GM19463 (cell line): ENCODE data around the gene PAQR5.
"Not testable (repeated sequence)": the region's sequence is repeated elsewhere in the genome, so short reads cannot be mapped to it uniquely, and the experiment has no call there.

Experiments used
- ATAC-seq: cut with Tn5 transposase; IDR thresholded peaks from one replicate; pipeline ENCODE4 v1.9.1; 2021; ENCODE audit warnings: mild to moderate bottlenecking, moderate library complexity; ENCODE audit not compliant: unreplicated experiment

Gene PAQR5

GRCh38 chr15:69292826-69293420, 5.8 kb upstream of the PAQR5 start:
- no peak for ATAC-seq

- no peak for ATAC-seq
These were observed 4.7 kb upstream of the PAQR5 start for GRCh38 chr15:69293741-69294615.

- no peak for ATAC-seq
These were observed 2.1 kb upstream of the PAQR5 start for GRCh38 chr15:69296606-69297005.

- ATAC-seq = no peak
These were observed 914 bp upstream of the PAQR5 start for GRCh38 chr15:69297642-69298353.

GRCh38 chr15:69298354-69298696, 387 bp upstream of the PAQR5 start:
- ATAC-seq = no peak

GRCh38 chr15:69299451-69299886, 757 bp downstream of the PAQR5 start:
- no peak for ATAC-seq

- ATAC-seq = no peak
These were observed 1.4 kb downstream of the PAQR5 start for GRCh38 chr15:69299943-69300588.

GRCh38 chr15:69301101-69301500, 2.4 kb downstream of the PAQR5 start:
- not testable (repeated sequence) for ATAC-seq

GRCh38 chr15:69302087-69302486, 3.4 kb downstream of the PAQR5 start:
- not testable (repeated sequence) for ATAC-seq

GRCh38 chr15:69302929-69303328, 4.2 kb downstream of the PAQR5 start:
- ATAC-seq = no peak

GRCh38 chr15:69303337-69304181, 4.8 kb downstream of the PAQR5 start:
- no peak for ATAC-seq

GRCh38 chr15:69304182-69304545, 5.5 kb downstream of the PAQR5 start:
- ATAC-seq = no peak

- ATAC-seq = no peak
These were observed 6.7 kb downstream of the PAQR5 start for GRCh38 chr15:69305204-69305931.

- ATAC-seq = no peak
These were observed 7.3 kb downstream of the PAQR5 start for GRCh38 chr15:69305933-69306568.

- ATAC-seq = no peak
These were observed 9.2 kb downstream of the PAQR5 start for GRCh38 chr15:69307939-69308338.

- no peak for ATAC-seq
These were observed 10.2 kb downstream of the PAQR5 start for GRCh38 chr15:69308949-69309348.

- no peak for ATAC-seq
These were observed 12.6 kb downstream of the PAQR5 start for GRCh38 chr15:69311319-69311721.

- no peak for ATAC-seq
These were observed 14.8 kb downstream of the PAQR5 start for GRCh38 chr15:69313432-69314000.

- no peak for ATAC-seq
These were observed 15.4 kb downstream of the PAQR5 start for GRCh38 chr15:69314131-69314530.
